Dendritic cell treated with granulocyte-macrophage colony-stimulating factor and Interleukin-4, amounts not matched to agents 40 ng/mL and 50 ng/mL, for 4 days (primary cell): ENCODE measurements around the gene FOXD4L3.
"Not testable (repeated sequence)": the region's sequence is repeated elsewhere in the genome, so short reads cannot be mapped to it uniquely, and the experiment has no call there.

Source experiments
- H3K27ac Mint-ChIP-seq: one replicate; pipeline ENCODE4 v1.8.0; 2022; ENCODE audit warnings: mild to moderate bottlenecking, mixed read lengths
- H3K27me3 Mint-ChIP-seq: one replicate; pipeline ENCODE4 v1.8.0; 2022; ENCODE audit warnings: mild to moderate bottlenecking, mixed read lengths
- H3K36me3 Mint-ChIP-seq: one replicate; pipeline ENCODE4 v1.8.0; 2022; ENCODE audit warnings: low read depth, mixed read lengths
- H3K4me1 Mint-ChIP-seq: one replicate; pipeline ENCODE4 v1.8.0; 2022; ENCODE audit warnings: low read depth, mixed read lengths
- H3K4me3 Mint-ChIP-seq: one replicate; pipeline ENCODE4 v1.8.0; 2022; ENCODE audit warnings: mild to moderate bottlenecking, moderate library complexity, mixed read lengths
- H3K9me3 Mint-ChIP-seq: one replicate; pipeline ENCODE4 v1.8.0; 2022; ENCODE audit warnings: mixed read lengths
- intact Hi-C: fragments of 100-400 bp; cut with micrococcal nuclease; formaldehyde crosslinking; loops from one replicate; pipeline ENCODE4 v1.15.0; 2022

The FOXD4L3 gene

GRCh38 chr9:68332122-68332521 is 29.5 kb downstream of the FOXD4L3 start:
- H3K9me3 Mint-ChIP-seq, H3K27ac Mint-ChIP-seq, H3K4me1 Mint-ChIP-seq, H3K36me3 Mint-ChIP-seq, H3K4me3 Mint-ChIP-seq, H3K27me3 Mint-ChIP-seq, intact Hi-C loops: not testable (repeated sequence)

DNA sequence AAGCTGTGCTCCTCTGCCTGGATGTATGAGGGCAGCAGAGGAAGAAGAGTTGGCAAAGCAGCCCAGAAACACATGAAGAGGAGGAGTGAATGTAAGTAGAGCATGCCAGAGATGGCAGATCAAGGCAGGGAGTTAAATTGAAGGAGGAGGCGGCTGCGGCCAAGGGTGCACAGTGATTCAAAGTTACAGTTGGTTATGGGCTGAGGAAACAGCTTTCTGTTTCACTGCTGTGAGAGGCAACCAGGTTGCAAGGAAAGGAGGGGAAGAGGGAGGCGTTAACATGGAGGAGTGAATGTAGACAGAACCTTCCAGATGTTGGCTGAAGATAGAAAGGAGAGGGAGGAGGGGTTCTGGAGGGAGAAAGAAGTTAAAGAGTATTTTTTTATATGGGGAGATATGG is 33.3 kb downstream of the FOXD4L3 start:
- H3K27ac Mint-ChIP-seq, H3K9me3 Mint-ChIP-seq, H3K4me3 Mint-ChIP-seq, intact Hi-C loops, H3K27me3 Mint-ChIP-seq, H3K4me1 Mint-ChIP-seq, H3K36me3 Mint-ChIP-seq: not testable (repeated sequence)

DNA sequence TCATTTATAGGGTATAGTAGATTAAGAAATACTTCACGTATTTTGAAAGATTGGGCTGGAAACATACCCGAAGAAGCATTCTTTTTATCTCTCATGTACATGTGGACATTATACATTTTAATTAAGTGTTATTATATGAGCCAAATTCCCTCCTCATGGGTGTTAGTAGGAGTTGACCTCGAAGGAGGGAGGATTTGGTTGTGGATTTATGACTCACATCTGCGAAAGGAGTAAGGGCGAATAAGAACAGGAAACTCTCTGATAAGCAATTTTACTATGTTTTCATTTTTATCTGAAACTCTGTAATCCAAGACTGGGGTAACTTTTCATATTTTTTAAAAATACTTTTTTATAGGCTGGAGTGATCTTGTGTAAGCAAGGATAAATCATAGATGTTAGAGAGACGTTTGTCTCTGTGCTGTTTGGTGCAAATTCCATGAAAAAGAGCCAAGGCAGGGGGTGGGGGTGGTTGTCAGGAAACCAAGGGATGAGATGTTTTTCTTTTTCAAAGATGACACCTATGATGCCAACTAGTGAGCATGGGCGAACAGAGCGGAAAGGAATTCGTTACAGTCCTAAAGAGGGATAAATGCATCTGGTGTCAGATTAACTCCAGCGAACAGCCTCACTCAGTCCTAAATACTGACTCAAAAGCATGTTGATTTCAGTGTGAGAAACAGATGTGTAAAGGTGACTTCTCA is 34.1 kb downstream of the FOXD4L3 start:
- intact Hi-C loops, H3K4me1 Mint-ChIP-seq, H3K36me3 Mint-ChIP-seq, H3K4me3 Mint-ChIP-seq, H3K27ac Mint-ChIP-seq, H3K9me3 Mint-ChIP-seq, H3K27me3 Mint-ChIP-seq: not testable (repeated sequence)

GRCh38 chr9:68338000-68338399 is 35.3 kb downstream of the FOXD4L3 start:
- intact Hi-C loops, H3K4me1 Mint-ChIP-seq, H3K27me3 Mint-ChIP-seq: not testable (repeated sequence)

DNA sequence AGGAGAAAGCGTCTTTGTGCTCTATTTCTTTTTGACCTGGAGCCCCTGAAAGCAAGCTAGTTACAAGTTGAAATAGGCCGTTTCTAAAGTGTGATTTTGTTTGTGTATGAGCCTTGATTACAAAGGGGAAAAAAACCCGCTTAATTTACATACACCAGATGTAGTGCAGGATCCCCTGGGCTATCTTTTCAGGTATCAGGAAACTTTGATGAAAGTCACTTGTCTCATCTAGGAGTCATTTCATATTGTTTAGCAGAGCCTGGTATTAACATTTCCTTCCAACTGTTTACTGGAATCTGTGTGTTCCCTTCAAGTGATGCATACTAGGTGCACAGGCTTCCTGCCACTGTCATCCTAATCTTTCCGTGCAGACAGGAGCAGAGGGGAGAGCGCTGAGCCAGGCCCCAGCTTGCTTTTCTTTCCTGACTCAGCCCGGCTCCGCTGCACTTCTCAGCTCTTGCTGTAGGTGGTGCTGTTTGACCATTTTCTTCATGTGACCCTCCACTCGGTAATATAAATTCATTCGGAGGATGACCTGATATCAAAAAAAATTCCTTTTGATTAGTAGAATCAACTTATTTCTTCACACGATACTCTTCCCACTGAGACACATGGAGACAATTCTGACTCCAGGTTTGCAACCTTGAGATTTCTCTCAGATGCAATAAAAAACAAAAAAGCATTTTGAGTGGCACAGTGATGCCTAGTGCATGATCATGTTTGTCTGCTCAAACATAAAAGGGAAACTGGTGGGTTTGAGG is 39.8 kb downstream of the FOXD4L3 start:
- H3K27me3 Mint-ChIP-seq, H3K9me3 Mint-ChIP-seq, H3K27ac Mint-ChIP-seq, H3K4me3 Mint-ChIP-seq, H3K36me3 Mint-ChIP-seq, H3K4me1 Mint-ChIP-seq: not testable (repeated sequence)
- intact Hi-C loops = loop anchor here (10.0 kb wide), 1 partner anchor 222 kb away; no protein-coding TSS in a partner anchor

More at GRCh38 chr9:68338000-68338399, 35.3 kb downstream of the FOXD4L3 start:
- not testable (repeated sequence) for H3K36me3 Mint-ChIP-seq, H3K9me3 Mint-ChIP-seq, H3K27ac Mint-ChIP-seq, H3K4me3 Mint-ChIP-seq

DNA sequence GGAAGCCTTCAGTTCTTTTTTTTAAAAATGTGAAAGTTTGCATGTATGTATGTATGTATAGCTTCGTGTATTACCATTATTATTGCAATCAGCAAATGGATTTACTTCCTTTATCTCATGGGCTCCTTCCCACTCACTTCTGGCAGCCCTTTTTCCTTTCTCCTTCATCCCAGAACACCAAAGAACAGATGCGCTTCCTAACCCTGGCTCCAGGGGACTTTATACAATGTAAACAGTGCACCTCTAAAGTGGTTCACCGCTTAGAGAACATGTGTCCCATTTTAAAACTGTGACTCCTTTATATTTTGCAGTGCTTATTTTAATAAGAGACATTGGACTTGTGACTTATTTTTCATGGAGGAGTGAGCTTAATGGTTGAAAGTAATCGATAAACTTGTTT is 40.6 kb downstream of the FOXD4L3 start:
- intact Hi-C loops = loop anchor here (10.0 kb wide), 1 partner anchor 222 kb away; no protein-coding TSS in a partner anchor
- H3K4me1 Mint-ChIP-seq, H3K9me3 Mint-ChIP-seq, H3K36me3 Mint-ChIP-seq, H3K4me3 Mint-ChIP-seq, H3K27me3 Mint-ChIP-seq, H3K27ac Mint-ChIP-seq: not testable (repeated sequence)

- H3K9me3 Mint-ChIP-seq, H3K27ac Mint-ChIP-seq, H3K4me3 Mint-ChIP-seq, H3K27me3 Mint-ChIP-seq, H3K36me3 Mint-ChIP-seq, H3K4me1 Mint-ChIP-seq: not testable (repeated sequence)
- intact Hi-C loops = loop anchor here (10.0 kb wide), 1 partner anchor 221 kb away; no protein-coding TSS in a partner anchor
Measured at GRCh38 chr9:68343992-68344391, 41.3 kb downstream of the FOXD4L3 start.

- H3K4me3 Mint-ChIP-seq, H3K36me3 Mint-ChIP-seq, H3K9me3 Mint-ChIP-seq, intact Hi-C loops, H3K27ac Mint-ChIP-seq, H3K4me1 Mint-ChIP-seq: not testable (repeated sequence)
- peaks cover 20% of the 10 kb centered on the region for H3K27me3 Mint-ChIP-seq
Measured at GRCh38 chr9:68351689-68352088, 49.0 kb downstream of the FOXD4L3 start.
